GM21619 (cell line): ENCODE measurements around the gene ATP6V0A4.
A peak's percentile ranks its signal among the peaks of the same experiment; 100 is the strongest.
"Not testable (repeated sequence)": the region's sequence is repeated elsewhere in the genome, so short reads cannot be mapped to it uniquely, and the experiment has no call there.

Experiments used
- ATAC-seq: cut with Tn5 transposase; IDR thresholded peaks from one replicate; pipeline ENCODE4 v1.9.1; 2021; ENCODE audit not compliant: unreplicated experiment

ATP6V0A4 gene

DNA sequence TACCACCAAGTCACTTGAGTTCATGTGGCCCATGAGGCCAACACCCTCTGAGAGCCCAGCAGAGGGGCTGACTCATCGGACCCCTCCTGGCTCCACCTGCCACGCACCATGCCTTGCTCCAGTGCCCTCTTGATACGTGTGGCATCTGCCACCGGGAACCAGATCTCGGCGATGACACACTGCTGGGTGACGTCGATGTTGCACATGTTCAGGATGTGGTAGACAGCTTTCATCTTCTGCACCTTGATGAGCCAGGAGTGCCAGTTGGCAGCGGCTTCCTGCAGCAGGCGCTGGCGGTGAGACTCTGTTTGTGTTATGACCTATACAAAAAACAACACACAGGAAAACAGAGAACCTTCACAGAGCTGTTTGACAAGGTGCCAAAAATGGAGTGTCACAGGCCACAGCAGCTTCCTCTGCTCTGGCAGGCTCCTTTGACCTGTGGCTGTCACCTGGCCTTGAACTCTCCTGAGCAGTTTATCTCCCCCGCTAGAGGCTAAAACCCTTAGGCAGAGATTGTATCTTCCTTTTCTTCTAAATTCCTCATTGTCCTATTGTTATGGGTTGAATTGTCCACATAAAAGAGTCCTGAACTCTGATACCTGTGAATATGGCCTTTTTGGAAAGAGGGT lies 45.4 kb downstream of the ATP6V0A4 start:
- peak; percentile 84 for ATAC-seq

DNA sequence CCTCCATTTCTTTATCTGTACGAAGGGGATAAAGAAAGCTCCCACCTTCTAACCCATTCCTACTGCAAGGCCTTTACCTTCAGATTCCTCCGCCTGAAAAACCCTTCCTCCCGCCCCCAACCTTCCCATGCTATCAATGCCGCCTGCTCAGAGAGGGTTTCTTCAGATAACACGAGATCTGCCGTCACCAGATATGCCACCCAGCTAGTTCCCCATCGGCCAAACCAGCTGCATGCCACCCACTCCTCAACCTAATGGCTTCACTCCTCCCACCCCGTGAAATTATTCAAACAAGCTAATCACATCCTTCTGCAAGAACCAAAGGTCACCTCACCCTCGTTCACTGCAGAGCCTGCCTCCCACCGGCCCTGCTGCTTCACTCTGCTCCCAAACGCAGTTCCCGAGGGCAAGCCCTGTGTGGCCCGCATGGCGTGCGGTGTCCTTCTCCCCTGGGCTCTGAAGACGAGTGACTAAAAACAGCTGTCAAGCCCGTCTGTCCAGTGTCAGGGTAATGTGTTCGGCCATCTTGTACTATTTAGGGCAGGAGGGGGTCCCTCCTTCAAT lies 47.0 kb downstream of the ATP6V0A4 start:
- ATAC-seq: no peak

DNA sequence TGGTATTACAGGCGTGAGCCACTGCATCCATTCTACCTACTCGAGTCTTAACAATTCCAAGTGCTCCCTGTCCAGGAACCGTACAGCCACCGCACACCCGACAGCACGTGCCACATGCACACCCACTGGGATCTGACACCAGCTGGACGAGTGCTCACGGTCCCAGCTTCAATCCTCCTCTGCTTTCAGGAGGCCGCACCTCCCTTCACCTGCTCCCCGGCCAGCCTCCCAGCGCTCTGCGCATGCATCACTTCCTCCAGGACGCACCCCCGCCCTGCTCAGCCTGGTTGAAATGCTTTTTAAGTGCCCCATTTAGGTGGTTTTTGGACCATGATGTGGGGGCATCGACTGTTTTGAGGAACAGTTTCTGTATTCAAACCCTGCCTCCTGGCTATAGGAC lies 47.5 kb downstream of the ATP6V0A4 start:
- no peak for ATAC-seq

DNA sequence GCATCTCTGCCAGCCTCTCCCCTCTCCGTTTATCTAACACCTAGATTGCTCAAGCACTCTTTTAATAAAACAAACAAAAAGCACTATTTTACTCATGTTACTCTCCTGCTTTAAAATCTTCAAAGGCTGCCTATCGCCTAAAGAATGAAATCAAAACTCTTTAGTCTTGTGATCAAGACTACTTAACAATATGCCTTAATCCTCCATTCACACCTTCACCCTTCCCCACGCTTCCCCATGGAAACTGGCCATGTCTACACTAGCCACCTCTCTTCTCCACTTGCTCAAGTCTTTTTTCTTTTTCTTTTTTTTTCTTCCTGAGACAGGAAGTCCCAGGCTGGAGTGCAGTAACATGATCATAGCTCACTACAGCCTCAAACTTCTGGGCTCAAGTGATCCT lies 48.0 kb downstream of the ATP6V0A4 start:
- no peak for ATAC-seq

DNA sequence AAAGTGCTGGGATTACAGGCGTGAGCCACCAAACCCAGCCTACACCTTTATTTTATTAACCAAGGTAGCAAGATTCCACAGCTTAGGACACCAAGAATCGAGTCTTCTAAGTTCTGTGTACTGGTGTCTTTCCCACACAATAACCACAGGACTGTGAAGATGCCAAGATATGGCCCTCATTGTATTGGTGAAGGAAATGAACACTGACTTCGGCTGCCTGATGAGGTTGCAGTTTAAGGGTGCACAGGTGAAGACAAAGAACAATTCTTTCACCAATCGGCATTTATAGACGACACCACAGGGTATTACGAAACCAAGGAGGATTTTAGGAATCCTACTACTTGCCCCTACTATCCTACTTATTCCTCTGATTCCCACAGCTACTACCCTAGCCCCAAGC lies 49.3 kb downstream of the ATP6V0A4 start:
- no peak for ATAC-seq

DNA sequence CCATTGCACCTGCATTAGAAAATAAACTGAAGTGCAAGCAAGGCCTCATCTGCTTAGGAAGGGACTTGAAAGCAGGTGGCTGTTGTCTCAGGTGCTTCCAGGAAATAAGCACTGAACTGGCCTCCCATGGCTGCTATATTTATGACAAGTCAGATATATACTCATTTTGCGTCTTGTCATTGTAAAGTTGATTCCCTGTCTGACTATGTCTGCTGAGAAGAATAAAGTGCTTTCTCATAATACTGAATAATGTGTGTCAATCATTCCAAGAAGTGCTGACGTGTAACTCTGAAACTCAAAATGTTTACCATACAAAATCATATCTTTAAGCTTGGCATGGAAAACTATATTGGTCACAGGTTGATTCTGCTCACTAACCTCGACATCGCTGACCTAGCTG lies 51.9 kb downstream of the ATP6V0A4 start:
- no peak for ATAC-seq

DNA sequence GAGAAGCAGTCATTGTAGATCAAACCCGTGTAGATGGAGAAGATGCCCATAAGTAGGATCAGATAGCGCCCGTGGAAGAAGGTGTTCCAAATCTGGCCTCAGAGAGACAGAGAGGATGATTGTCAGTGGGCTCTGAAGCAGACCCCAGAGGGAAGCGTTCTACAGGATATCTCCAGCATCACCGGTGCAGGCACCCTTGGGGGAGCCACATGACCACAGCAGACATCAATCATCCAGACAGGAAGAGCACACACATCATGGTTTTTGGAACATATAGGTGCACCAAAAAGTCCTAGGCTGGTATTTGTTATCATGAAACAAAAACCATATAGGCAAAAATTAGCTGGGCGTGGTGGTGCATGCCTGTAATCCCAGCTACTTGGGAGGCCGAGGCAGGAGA lies 52.8 kb downstream of the ATP6V0A4 start:
- ATAC-seq: no peak

DNA sequence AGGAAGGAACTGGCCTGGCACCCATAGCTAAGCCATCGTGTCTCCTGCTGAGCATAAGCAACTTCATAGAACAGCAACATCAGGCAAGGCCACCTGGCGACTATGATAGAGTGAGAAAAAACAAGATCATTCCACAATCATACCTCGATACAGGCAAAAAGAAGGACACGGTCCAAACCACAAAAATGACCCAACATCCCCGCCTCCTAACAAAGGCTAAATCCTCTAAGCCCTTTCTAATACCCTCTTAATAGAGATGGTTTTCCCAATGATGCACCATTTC lies 56.6 kb downstream of the ATP6V0A4 start:
- no peak for ATAC-seq

DNA sequence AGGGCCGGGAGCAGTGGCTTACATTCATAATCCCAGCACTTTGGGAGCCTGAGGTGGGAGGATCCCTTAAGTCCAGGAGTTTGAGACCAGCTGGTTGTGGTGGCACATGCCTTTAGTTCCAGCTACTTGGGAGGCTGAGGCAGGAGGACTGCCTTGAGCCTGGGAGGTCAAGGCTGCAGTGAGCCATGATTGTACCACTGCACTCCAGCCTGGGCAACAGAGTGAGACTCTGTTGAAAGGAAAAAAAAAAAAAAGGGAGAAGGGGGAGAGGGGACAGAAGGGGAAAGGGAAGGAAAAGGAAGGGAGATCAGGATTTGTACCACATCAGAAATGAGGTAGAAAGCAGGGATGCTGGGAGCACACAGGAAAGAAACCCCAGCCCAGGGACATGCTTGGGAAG lies 58.1 kb downstream of the ATP6V0A4 start:
- ATAC-seq: no peak

DNA sequence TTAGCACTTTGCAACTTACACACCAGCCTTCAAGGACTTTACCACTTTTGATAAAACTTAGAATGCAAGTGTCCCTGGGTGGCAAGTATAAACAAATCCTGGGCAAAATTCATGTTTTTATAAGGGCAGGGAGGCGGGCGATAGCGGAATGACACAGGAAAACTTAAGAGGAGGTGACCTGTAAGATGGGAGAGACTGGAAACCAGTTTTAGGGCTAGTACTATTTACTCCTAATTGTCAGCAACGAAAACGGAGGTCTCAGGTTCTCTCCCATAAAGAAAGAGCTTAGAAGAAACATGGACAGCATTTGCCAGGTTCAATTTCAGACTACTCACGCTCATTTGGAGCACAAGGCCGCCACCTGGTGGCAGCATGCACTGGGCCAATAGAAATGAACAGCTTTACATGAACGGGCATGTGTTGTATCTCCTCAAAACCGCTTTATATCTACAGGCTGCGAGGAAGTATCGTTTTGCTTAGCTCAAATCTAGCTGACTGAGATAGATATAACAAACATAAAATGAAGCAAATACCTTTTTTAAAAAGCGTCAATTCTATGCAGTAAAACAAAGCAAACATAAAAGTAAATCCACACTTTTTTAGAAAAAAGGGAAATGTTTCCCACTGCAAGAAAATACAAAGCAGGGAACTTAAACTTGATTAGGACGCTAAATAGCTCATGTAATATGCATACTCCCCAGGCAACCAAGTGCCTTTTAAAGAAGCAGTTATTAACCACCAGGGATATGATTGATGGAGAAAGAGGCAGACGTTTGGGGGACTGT lies 59.3 kb downstream of the ATP6V0A4 start:
- peak; percentile 89 for ATAC-seq

DNA sequence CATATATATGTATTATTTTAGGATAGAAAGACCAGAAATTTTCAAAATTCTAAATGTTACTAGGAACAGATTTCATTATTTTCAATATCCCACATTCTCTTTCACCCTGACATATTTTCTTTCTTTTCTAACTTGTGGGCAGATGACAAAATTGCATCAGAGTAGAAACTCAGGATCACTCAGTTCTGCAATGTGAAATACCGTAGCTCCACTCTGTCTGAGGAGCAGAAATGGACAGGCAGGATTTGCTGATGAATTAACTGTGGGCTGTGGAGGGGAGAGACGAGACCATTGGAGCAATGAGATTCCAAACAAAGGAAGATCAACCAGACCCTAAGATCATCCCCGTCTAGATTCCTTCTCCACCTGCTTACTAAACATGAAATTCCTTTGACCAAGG lies 59.9 kb downstream of the ATP6V0A4 start:
- no peak for ATAC-seq

DNA sequence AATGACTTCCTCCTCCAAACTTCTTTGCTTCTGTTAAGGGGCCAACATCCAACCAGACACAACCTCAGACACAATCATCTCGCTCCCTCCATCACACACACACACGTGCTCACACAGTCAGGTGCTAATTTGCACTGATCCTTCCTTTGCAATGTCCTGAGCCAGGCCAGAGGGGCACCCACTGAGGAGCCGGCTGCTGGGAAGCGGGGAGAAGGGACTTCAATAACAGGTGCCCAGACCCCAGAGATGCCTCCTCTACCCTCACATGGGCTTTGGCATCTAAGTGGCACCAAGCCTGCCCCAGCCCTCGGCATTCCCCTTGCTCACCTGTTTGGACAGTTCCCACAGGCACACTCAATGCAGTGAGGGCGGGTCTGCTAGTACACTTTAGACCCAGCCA lies 62.6 kb downstream of the ATP6V0A4 start:
- ATAC-seq: no peak

DNA sequence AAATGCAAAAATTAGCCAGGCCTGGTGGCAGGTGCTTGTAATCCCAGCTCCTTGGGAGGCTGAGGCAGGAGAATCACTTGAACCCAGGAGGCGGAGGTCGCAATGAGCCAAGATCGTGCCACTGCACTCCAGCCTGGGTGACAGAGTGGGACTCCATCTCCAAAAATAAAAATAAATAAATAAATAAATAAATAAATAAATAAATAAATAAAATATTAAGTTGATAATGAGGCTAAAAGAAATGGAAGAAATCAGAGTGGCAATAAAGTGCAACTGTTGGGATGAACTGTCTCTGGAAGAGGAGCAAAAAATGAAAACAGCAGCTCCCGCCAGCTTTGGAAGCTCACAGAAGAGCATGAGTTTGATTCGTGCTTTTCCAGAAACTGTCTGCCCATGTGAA lies 66.3 kb downstream of the ATP6V0A4 start:
- ATAC-seq: not testable (repeated sequence)

DNA sequence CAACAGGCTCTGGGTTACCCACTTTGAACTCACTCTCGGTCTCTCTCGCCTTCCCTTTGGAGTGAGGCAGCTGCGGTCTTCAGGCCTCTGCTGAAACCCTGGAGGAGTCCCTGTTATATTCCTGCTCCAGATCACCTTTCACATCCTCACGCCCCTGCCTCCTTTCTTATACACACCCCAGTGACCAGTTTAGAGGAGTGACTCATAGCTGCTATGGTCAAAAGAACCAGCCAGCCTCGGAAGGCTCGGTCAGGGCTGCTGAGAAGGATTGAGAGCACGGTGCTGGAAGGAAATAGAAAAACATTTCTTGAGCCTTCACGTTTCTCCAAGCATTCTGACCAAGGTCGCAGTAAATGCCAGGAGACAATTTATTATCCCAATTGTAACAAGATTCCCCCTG lies 68.6 kb downstream of the ATP6V0A4 start:
- no peak for ATAC-seq

DNA sequence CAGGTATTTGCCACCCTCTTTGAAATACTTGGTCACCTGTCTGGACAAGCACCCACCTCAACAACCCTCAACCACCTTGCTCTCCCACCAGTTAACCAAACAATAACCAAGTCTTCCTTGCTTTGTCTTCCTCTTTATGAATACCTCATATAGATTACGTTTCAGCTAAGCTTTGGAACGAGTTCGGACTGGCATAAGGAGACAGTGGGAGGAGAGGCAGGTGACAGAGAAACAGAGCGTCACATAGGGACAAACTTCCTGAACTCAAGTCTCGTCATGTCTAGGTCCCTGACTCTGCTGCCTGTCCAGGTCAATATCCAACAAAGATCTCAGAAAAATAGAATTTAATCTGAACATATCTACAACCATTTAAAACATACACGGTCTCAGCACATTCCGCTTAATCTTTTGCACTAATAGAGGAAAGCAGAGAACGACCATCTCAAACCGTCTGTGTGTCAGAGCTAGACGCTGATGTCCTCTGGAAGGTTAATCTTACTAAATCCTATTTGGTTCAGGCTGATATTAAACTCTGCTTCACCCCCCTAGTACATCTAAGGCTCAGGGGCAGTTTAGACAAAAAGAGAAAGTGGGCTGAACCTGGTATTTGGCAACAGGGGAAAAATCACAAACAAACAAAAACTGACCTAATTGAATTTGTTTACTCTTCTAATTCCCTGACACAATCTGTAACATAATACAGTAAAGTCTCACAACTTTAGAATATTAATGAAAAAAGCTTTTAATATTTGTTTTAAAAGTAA lies 70.5 kb downstream of the ATP6V0A4 start:
- ATAC-seq: no peak

DNA sequence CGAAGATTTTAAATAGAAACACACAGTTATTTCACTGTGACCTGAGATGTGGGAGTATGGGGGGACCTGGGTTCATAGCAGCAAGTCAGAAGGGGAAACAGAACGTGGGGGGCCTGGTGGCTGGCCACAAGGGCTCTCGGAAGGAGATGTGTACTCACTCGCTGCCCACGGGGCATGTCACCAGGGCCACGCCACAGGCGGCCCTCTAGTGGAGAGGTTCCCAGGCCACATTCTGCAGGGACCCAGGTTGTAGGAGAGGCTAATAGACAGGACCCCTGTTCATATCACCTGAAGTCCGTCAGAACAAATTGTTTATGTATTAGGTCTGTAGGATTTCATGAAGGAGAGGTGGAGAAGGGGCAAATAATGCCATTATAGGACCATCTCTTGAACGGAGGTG lies 71.7 kb downstream of the ATP6V0A4 start:
- no peak for ATAC-seq

DNA sequence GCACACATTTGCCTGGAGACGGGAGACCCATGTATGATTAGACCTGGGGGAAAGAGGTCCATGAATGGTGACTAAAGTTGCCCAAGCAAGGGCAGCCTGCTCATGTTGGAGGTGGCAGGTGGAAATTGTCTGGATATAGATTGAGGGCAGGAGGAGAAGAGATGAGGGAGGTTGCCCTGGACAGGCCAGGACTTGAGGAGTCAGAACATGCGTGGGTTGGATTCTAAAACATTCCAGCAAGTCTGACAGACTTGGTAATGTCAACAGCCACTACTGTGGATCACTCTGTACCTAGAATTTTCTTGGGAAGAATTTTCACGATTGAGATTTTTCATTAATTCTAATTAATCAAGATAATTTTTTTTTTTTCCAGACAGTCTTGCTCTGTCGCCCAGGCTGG lies 77.7 kb downstream of the ATP6V0A4 start:
- no peak for ATAC-seq

DNA sequence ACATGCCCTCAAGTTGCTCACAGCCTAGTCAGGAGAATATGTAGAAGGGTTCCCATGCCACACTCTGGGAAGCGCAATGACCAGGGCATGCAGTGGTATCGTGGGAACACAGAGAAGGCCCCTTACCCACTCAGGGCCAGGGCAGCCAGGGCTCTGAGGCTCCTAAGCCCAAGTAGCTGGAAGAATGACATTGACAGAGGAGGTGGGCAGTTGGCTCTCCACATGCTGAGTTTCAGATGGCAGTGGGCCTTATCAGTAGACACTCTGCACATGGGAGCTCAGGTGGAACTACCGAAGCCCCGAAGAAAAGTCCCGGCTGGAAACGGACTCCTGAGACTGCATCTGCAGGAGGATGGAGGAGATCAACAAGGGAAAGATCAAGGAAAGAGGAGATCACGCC lies 81.1 kb downstream of the ATP6V0A4 start:
- ATAC-seq: no peak

DNA sequence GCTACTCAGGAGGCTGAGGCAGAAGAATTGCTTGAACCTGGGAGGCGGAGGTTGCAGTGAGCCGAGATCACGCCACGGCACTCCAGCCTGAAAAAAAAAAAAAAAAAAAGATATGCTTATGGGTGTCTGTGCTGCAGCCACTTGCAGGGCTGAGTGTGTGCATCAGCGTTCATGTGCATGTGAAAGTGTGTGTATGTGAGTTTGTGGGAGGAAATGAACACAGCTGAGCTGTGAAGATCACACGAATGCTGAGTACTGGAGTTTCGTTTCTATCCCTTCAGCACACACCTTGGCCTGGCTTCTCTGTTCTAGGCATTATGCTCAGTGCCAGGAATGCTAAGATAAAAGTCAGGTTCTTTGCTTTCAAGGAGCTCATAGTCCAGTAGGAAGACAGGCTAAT lies 84.8 kb downstream of the ATP6V0A4 start:
- ATAC-seq: no peak

DNA sequence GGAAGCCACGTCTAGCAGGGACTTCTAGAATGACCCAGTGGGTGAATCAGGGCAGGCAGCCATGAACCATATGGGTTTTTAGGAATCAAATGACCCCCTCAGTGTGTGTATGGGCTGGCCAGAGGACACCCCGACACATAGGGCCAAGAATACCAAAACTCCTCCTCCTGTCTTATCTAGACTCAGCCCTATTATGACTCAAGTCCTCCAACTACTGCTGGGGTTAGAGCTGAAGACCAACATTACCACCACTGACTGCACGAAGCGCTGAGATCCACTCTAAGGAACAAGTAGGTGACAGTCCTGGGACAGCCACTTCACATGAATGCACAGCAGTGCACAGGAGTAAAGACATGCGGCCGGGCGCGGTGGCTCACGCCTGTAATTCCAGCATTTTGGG lies 85.3 kb downstream of the ATP6V0A4 start:
- ATAC-seq: no peak

DNA sequence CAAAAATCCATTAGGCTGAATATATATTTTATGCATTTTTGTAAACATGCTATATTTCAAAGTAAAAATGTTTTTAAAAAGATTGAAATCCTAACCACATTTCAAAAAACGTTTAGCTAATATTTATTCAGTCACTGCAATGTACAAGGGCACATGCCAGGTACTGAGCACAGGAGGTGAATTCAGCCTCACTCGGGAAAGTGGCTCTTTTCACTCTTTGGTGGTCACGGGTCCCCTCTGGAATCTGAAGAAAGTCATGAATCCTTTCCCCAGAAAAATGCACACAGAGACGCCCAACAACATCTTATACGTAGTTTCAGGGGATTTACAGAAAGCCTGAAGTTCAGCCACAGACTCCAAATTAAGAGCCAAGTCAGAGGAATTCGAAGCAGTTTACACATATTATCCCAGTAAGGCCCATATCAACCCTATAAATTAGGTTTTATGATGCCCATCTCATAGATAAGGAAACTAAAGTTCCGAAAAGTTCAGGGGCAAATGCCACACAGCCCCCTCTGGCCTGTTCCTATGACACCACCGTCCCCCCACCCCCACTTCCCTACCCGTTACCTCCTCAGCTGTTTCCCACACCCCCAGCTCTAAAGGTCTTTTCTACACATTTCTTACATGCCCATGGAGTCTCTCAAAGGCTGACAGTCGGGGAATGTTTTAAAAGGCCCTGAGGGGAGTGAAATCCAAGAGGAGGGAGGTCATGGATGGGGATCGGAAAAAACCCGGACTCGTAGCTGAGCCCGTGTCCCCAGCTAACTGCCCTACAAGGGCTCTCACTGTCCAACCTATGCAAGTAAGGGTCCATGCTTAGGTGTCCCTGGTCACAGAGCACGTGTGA lies 87.2 kb downstream of the ATP6V0A4 start:
- ATAC-seq: no peak
